COLO668 (cell line): ENCODE results near the gene FAM117B.

ENCODE experiments used
- DNase-seq: peaks from one replicate; lab custom pipeline; 2025; ENCODE audit not compliant: unreplicated experiment; lab: John Stamatoyannopoulos, UW

The FAM117B gene

DNA sequence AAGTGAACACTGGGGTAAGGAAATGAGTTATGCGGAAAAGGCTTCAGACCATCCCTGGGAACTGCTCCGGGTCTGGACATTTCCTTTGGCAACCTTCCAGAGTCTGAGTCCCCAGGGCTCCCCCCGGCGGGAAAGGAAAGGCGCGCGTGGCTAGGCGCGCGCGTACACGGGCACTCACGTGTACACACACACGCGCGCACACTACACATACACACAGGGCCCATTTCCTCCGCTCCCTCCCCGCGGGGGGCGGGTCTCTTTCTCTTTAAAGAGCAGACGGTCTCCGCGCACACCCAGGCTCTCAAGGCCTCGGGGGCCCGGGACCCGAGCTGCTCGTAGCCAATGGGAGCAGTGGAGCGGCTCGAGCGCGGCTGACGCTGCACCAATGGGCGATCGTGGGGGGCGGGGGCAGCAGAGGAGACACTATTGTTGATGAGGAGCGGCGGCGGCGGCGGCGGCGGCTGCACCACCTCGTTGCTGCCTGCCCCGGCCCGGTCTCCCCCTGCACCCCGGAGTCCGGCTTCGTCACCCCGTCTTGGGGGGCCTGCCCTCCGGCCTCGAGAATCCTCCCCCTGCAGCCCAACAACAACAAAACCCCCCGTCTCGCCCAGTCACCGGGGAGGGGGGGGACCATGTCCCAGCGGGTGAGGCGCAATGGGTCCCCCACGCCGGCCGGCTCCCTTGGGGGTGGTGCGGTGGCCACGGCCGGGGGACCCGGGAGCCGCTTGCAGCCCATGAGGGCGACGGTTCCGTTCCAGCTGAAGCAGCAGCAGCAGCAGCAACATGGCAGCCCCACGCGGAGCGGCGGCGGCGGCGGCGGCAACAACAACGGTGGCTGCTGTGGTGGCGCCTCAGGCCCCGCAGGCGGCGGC, at the start of gene FAM117B:
FAM117B (plus strand) TSS at position 414 of the 872 bp plus-strand sequence; CDS start at position 633, 219 bp downstream.
- DNase-seq: peak; percentile 99

DNA sequence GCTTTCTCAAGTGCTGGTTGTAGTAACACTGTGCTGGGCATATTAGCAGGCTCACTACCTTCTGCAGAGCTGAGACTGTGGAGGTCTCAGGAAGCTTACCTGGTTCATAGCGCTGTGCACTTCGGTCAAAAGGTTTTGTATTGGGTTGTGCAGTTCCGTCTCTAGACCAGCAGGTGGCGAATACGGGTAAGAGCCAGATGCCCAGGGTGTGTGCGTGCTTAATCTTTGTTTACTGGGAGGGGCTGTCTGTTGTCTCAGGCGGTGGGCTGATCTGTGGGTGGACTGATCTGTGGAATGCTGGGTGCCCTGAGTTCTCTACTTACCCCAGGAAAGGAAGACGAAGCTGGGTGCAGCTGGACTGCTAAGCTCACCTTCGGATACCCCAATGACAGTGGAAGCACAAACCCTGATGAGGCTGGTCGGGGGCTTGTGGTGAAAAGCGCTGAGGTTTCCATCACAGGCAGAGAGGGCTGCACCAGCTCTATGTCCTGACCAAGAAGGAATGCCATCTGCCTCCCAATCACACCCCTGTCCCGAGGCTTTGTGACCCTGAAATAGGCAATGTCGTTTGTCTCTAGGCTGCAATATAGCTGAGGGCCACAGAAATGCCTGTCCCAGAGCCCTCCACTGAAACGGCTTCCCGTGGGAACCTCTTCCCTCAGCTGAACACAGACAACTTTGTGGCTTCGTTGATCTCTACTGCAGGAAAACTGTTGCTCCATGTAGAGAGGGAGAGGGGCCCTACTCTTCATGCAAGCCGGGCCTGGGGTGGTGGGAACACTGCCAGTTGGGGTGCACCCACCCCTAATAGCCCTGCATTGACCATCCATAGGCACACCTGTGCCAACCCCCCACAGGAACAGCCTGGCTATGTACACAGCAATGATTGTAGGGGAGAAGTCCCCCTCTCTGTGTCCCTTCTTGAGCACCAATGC, 45.9 kb upstream of the FAM117B start:
- peak; percentile 62 for DNase-seq

DNA sequence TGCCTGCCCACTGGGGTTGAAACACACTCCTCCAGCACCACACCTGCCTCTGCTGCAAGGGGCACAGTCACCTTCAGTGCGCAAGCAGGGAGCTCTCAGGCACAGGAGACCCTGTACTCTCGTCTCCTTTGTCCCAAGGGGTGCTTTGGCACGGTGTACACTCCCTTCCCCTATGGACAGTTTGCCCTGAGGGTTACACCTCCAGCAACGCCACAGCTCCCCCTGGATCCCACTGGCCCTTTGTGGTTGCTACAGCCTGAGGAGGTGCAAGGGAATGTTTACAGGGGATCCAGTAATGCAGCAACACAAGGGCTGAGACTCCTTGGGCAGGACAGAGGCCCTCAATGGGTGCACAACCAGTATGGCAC, 45.2 kb upstream of the FAM117B start:
- DNase-seq: no peak

DNA sequence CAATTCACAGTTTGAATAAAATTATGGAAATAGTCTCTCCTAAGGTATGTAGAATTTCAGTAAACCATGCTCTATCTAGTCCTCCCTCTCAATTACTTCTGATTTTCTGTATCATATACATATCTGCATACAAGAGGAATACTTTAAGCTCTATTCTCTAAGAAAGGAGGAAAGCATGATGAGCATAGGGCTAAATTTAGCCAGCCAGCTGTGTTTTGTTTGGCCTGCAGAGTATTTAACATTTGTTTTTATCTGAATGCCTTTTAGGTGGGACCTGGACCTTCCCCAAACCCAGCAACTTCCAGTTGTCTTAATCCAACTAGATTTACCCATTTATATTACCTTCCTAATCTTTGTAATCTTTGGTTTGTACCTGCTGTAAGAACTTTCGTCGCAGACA, 42.2 kb upstream of the FAM117B start:
- DNase-seq: no peak

DNA sequence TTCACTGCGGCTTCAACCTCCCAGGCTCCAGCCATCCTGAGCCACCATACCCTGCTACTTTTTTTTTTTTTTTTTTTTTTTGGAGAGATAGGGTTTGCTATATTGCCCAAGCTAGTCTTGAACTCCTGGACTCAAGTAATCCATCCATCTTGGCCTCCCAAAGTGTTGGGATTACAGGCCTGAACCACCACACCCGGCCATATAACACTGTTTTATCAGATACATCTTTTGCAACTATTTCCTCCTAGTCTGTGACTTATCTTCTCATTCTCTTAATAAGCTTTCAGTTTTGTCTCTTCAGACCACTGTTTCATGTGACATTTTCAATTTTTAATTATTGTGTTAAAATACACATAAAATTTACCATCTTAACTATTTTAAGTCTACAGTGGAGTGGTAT, 35.7 kb upstream of the FAM117B start:
- no peak for DNase-seq

DNA sequence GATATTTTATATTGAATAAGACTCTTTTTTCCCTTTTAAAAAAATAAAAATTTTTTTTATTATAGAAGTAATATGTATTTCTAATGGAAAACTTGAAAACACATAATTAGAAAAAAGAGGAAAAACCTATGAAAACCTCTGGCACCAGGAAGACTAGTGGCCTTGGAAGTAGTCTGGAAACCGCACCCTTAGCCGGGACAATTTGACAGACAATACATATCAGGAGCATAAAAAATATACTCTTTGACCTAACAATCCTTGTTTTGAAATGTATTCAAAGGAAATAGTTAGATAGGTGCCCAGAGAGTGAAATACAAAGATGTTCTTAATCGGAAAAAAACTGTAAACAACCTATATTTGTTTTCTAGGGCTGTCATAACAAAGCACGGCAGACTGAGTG, 34.9 kb upstream of the FAM117B start:
- no peak for DNase-seq

DNA sequence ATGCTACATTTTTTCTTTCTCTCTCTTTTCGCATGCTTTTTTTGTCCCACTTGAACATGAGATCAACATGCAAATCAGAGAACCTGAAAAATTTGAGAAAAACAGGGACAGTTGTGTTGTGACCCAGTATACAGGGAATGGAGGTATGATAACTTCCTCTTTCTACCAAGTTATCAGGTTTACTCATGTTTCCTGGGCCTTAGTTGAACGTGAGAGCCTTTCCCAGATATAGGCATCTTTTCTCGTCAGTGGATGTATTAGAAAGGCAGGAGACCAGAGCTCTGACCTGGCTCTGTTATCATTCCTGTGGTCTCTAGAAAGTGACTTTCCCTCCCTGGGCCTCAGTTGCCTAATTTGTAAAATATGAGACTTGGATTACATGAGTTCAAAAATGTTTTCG, 30.1 kb upstream of the FAM117B start:
- DNase-seq: no peak

DNA sequence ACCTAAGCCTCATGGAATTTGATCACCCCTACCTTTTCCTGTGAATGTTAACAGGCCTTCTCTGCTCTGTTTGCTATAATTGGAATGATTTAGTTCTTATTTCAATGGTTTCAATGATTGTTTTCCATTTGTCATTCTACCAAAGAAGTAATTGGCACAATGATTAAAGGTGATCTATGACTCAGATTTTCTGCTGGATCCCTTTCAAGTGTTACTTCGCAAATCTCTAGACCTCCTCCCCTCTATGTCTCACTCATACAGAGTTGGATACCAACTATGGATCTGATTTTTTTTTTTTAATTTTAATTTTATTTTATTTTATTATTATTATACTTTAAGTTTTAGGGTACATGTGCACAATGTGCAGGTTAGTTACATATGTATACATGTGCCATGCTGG, 29.6 kb upstream of the FAM117B start:
- DNase-seq: no peak

DNA sequence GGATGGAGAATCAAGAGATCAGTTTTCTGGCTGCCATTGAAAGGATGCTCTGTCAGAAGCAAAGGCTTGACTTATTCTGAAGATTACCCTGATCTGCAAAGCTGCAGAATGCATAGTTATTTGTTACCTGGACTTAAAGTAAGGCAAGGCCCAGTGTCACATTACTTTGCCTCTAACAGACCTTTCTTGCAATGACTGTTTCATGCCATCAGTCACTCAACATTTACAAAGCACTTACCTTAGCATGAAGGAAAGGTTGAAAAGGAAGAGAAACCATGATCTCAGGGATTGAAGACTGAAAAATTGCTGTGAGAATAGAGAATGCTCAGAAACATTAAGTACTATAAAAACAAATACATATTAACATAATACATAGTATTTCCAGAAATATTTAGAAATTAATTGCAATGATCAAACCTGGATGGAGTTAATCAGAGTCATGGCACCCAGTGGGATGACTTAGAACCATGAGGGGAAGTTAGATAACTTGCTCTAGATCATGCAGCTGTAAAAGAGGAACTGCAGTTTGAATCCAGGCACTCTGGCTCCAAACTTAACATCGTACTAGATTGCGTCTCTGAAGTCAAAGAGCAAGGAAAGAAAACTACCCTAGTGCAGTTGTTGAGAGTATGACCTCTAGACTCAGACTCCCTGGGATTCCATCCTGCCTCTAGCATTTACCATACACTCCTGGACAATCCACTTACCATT, 26.5 kb upstream of the FAM117B start:
- DNase-seq: no peak

DNA sequence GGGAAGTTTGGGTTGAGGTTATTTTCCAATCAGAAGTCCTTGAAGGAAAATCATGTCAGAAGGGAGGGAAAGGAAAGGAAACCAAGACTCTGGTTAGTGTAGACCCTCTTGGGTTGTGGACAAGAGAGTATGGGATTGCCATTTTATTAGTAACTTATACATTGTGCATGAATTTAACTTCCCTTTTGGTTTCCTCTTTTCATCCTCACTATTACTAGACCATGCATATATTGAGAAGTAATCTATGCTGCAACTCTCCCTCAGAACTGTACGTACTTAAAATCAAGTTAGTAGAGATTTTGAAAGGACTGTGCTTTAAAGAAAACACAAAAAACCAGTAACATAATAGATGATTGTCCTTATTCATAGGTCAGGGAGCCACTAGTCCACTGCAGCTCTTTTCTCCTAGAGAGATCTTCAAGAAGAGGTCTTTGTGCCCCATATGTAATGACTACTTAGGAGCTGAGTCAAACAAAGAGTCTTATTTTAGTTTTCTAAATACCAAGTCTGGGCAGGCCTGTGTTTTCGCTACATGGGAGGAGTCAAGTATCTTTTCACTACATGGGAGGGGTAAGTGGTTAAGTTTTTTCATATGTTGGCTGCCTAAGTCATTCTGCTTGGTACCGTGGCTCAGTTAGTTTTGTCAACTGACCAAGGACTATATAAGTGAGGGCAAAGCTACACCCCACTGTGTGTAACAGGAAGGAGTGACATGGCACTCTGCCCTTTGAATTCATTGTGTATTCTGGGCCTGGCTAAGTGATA, 25.2 kb upstream of the FAM117B start:
- DNase-seq: no peak

DNA sequence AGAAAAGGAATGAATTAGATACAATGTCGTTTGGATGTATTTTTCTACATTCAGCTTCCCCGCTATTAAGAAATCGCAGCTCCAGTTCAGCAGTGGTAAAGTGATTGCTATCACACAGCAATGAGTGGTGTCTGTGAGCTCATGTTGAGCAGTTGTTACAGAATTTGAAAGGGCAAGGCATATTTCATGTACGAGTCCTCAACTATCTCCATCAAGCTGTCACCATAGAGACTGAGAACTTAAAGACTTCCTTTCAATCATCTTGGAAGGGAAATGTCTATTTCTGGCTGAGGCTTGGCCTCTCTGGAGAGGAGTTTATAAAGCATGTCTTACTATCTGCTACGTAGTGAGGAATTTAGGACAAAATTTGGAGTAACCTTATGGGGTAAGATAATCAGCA, 24.4 kb upstream of the FAM117B start:
- no peak for DNase-seq

DNA sequence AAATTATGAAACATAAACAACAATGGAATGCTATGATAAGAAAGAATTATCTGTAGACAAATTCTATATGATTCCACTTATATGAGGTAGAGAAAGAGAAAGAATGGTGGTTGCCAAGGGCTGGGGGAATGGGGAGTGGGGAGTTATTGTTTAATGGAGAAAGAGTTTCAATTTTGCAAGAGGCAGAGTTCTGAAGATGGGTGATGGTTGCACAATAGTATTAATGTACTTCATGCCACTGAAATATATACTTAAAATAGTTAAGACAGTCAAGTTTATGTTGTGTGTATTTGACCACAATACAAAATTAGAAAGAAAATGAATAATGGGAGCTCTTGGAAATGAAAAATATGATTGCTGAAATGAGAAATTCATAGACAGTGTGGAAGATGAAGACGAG, 22.6 kb upstream of the FAM117B start:
- DNase-seq: no peak

DNA sequence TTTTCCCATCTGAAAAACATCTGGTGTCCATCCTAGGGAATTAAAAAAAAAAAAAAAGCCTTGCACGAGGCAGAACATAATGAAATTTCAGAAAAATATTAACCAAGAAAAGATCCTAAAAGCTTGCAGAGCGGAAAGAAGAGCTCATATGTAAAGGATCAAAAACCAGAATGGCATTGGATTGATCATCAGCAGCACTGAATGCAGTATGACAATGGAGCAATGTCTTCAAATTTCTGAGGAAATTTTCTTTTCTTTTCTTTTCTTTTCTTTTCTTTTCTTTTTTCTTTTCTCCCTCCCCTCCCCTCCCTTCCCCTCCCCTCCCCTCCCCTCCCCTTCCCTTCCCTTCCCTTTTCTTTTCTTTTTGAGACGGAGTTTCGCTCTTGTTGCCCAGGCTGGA, 21.3 kb upstream of the FAM117B start:
- no peak for DNase-seq

DNA sequence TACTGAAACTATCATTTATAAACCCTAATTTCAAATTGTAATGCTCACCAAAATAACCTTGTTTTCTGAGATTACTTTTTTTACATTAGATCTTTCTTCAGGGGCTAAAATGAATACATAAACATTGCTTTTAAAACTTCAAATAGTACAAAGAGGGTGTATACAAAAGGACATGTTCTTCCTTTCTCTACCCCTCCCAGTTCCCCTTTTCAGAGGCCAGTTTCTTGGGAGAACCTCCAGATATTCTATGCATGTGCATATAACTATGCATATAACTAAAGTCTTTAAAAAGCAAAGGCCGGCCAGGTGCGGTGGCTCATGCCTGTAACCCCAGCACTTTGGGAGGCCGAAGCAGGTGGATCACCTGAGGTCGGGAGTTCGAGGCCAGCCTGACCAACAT, 10.6 kb upstream of the FAM117B start:
- DNase-seq: no peak

DNA sequence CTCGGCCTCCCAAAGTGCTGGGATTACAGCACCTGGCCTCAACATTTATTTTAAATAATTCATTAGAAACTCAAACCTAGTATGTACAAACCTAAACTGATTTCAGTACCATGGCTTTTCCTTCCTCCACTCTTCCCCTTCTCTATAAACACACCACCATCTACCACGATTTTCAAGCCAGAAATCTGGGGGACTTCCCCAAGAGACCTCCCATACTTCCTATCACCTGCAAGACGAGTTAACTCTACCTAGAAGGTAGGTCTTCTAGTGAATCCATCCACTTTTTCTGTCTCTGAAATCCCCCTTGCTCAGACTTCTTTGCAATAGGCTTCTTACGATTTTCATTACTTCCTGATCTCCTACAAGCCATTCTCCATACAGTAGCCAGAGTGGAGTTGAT, 7.7 kb upstream of the FAM117B start:
- no peak for DNase-seq

DNA sequence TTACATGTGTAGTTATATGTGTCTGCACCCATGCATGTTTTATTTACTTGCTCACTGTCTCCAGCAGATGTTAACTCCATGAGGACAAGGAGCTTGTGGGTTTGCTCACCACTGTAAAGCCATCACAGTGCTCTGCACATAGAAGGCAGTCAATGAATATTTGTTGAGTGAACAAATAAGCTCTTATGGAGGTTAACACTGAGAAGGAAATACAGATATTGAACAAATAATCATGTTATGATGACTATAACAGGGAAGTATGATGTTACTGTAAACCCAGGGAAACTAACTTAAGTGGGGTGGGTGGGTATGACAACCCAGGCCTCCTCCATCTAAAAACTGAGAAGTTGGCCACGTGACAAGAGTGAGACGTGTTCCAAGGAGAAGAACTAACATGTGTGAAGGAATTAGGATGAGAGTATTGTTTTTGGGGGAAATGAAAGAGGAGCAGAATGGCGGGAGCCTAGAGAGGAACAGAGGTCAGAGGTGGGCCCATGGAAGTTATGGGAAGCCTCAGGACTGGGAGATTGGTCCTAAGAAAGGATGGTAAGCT, 6.0 kb upstream of the FAM117B start:
- DNase-seq: no peak

DNA sequence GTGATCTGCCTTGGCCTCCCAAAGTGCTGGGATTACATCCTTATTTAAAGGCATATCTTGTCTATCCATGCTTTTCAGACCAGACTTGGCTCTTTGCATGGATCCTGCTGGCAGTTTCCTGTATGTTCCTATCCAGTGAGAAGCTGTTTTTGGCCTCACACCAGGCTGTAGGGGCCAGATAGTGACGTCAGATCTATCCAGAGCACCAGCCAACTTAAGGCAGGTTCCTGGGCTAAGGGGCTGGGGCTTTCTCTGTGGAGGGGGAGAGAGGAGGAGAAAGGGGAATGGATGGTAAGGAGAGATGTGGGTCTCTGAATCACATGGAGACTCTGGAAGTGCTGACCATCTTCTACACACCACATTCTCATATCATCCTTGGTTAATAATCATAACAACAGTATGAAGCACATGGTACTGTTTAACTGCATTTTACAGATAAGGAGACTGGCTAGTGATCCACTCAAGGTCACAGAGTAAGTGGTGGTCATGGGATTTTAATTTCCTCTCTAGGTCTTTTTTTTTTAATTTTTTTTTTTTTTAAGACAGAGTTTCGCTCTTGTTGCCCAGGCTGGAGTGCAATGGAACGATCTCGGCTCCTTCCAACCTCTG, 2.0 kb upstream of the FAM117B start:
- DNase-seq: no peak

DNA sequence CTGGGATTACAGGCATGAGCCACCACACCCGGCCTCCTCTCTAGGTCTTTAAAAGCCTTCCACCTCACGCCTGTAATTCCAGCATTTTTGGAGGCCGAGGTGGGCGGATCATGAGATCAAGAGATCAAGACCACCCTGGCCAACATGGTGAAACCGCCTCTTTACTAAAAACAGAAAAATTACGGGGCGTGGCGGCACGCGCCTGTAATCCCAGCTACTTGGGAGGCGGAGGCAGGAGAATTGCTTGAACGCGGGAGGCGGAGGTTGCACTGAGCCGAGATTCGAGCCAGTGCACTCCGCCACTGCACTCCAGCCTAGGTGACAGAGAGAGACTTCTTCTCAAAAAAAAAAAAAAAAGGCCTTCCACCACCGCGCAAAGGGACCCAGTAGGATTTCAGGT, 1.3 kb upstream of the FAM117B start:
- DNase-seq: no peak

DNA sequence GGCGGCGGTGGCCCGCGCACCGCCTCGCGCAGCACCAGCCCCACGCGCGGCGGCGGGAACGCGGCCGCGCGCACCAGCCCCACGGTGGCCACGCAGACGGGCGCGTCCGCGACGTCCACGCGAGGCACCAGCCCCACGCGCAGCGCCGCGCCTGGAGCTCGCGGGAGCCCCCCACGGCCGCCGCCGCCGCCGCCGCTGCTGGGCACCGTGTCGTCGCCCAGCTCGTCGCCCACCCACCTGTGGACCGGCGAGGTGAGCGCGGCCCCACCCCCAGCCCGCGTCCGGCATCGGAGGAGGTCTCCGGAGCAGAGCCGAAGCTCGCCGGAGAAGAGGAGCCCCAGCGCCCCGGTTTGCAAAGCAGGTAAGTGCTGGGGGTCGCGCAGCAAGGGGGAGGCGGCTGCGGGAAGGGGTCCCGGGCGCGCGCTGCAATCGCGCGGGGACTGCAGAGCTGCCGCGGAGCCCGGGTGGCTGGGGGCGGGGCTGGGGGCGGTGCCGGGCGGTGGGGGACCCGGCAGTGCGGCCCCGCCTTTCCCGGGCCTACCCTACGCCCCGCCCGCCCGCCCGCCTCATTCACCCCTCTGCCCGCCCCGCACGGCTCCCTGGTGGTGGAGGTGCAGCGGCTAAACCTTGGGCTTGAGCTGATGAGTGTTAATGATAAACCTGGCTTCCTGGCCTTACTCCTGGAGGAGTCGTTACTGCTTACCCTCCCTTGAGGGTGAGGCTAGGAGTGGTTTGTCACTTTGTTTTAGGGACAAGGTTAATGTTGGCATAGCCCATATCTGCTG, 851 bp downstream of the FAM117B start:
- DNase-seq: peak; percentile 93
